HCT116 (cell line): ENCODE results near the gene HPCAL1. TPM values are rescaled to one million over a fixed set of nuclear protein-coding genes. Genes with fewer than 3 reads are reported as not detected.

Experiments used
- ATAC-seq: fragments of 200-7000 bp; cut with Tn5 transposase; 2 replicates; pipeline ENCODE4 v1.9.1; 2020; ENCODE audit warnings: mild to moderate bottlenecking, moderate library complexity
- BruUV-seq: library from RNA; stranded (reverse); fragments of 400-500 nt; replicated peaks from 2 replicates; lab custom pipeline; 2021; lab: Mats Ljungman, UMichigan
- CTCF ChIA-PET: fragments of 300-600 bp; sonication (Branson Sonifier 250); formaldehyde crosslinking; loops from one replicate; lab custom pipeline; 2021; ENCODE audit warnings: antibody characterized with exemption; lab: Charles Lee
- POLR2A ChIA-PET: fragments of 300-600, 350-600 bp; sonication (Branson Sonifier 250); formaldehyde crosslinking; loops from one replicate; lab custom pipeline; 2021; ENCODE audit warnings: antibody characterized with exemption; lab: Charles Lee
- RAD21 ChIA-PET, 2 experiments: fragments of 300-600 bp; sonication (Branson Sonifier 250); formaldehyde crosslinking; loops; one replicate each; lab custom pipeline; 2023; ENCODE audit warnings: low total read pairs in 2 of 2; ENCODE audit not compliant: uncharacterized antibody in 2 of 2, unreplicated experiment in 2 of 2, low non-redundant PET in 1 of 2; lab: Charles Lee
- DNase-seq: peaks from one replicate; pipeline ENCODE4 v3.0.0-alpha.2; 2010; ENCODE audit warnings: low read depth, low spot score
- H2AFZ ChIP-seq: fragments of 200-600 bp; shearing (Covaris generic), sonication (generic); 2 replicates; pipeline ENCODE4 v1.6.1; 2017; ENCODE audit warnings: low read depth, mixed run types, mixed read lengths, antibody characterized with exemption, low read length; ENCODE audit not compliant: poor library complexity, severe bottlenecking
- H3K27ac ChIP-seq: 2 replicates; pipeline ENCODE4 v1.5.1; 2012; ENCODE audit warnings: low read depth, low read length
- H3K27me3 ChIP-seq: fragments of 200-600 bp; sonication (generic); 2 replicates; pipeline ENCODE4 v1.6.1; 2016; ENCODE audit warnings: mixed run types, low read length, mixed read lengths; ENCODE audit not compliant: insufficient read depth
- H3K36me3 ChIP-seq, 2 experiments: fragments of 200-500 bp in 1 of 2; fragments of 200-600 bp in 1 of 2; sonication (Bioruptor generic) in 1 of 2; sonication (generic) in 1 of 2; 2 replicates each; pipeline versions ENCODE4 v1.5.1 to v1.6.1; 2014 to 2016; ENCODE audit warnings: low read length in 2 of 2, inconsistent platforms in 1 of 2, mixed read lengths in 1 of 2, mixed run types in 1 of 2; ENCODE audit not compliant: insufficient read depth in 2 of 2, control insufficient read depth in 1 of 2
- H3K4me1 ChIP-seq, 2 experiments: fragments of 200-600 bp in 1 of 2; sonication (generic) in 1 of 2; 2 replicates each; pipeline versions ENCODE4 v1.5.1 to v1.6.1; 2012 to 2017; ENCODE audit warnings: low read length in 2 of 2, inconsistent platforms in 1 of 2, mild to moderate bottlenecking in 1 of 2, mixed read lengths in 1 of 2, mixed run types in 1 of 2, moderate library complexity in 1 of 2; ENCODE audit not compliant: insufficient read depth in 2 of 2, control insufficient read depth in 1 of 2
- H3K4me2 ChIP-seq: fragments of 200-600 bp; sonication (generic); 2 replicates; pipeline ENCODE4 v1.6.1; 2017; ENCODE audit warnings: mixed run types, low read length, mixed read lengths
- H3K4me3 ChIP-seq, 2 experiments: fragments of 200-600 bp in 1 of 2; sonication (generic) in 1 of 2; replicated peaks in 1 of 2; 2 replicates each; pipeline ENCODE4 v1.5.1; 2011 to 2016; ENCODE audit warnings: low read length in 2 of 2, control low read depth in 1 of 2, low read depth in 1 of 2, mild to moderate bottlenecking in 1 of 2, mixed read lengths in 1 of 2, mixed run types in 1 of 2
- H3K79me2 ChIP-seq: fragments of 200-600 bp; sonication (generic); 2 replicates; pipeline ENCODE4 v1.6.1; 2017; ENCODE audit warnings: mild to moderate bottlenecking, mixed run types, low read length, moderate library complexity, mixed read lengths; ENCODE audit not compliant: insufficient read depth
- H3K9ac ChIP-seq: fragments of 200-600 bp; sonication (generic); 2 replicates; pipeline ENCODE4 v1.6.1; 2016; ENCODE audit warnings: low read length, mixed read lengths
- H3K9me2 ChIP-seq: fragments of 200-600 bp; sonication (generic), shearing (Covaris generic); 2 replicates; pipeline ENCODE4 v1.6.1; 2017; ENCODE audit warnings: mixed run types, mild to moderate bottlenecking, moderate library complexity; ENCODE audit not compliant: insufficient read depth
- H3K9me3 ChIP-seq, 2 experiments: fragments of 200-500 bp in 1 of 2; fragments of 200-600 bp in 1 of 2; sonication (Bioruptor generic) in 1 of 2; sonication (generic) in 1 of 2; 2 replicates each; pipeline ENCODE4 v1.6.1; 2014 to 2017; ENCODE audit warnings: low read length in 2 of 2, mixed read lengths in 2 of 2, inconsistent platforms in 1 of 2, low read depth in 1 of 2, mild to moderate bottlenecking in 1 of 2, mixed run types in 1 of 2, moderate library complexity in 1 of 2; ENCODE audit not compliant: control insufficient read depth in 1 of 2, insufficient read depth in 1 of 2
- H4K20me1 ChIP-seq: fragments of 200-600 bp; sonication (generic), shearing (Covaris generic); 2 replicates; pipeline ENCODE4 v1.6.1; 2017; ENCODE audit warnings: mixed run types, mild to moderate bottlenecking, moderate library complexity; ENCODE audit not compliant: insufficient read depth
- CBX3 ChIP-seq: IDR thresholded peaks from 2 replicates; pipeline ENCODE4 v1.6.1; 2012; ENCODE audit warnings: low read depth
- ELF1 ChIP-seq: IDR thresholded peaks from 2 replicates; pipeline ENCODE4 v1.6.1; 2012; ENCODE audit warnings: low read depth, borderline replicate concordance
- EZH2phosphoT487 ChIP-seq: fragments of 200-600 bp; IDR thresholded peaks from 2 replicates; pipeline ENCODE4 v1.6.1; 2018; ENCODE audit warnings: antibody characterized with exemption, borderline replicate concordance
- FOSL1 ChIP-seq: IDR thresholded peaks from 2 replicates; pipeline ENCODE4 v1.6.1; 2012; ENCODE audit warnings: low read depth
- MAX ChIP-seq: IDR thresholded peaks from 2 replicates; pipeline ENCODE4 v1.6.1; 2012
- POLR2A ChIP-seq: IDR thresholded peaks from 2 replicates; pipeline ENCODE4 v1.7.0; 2011; ENCODE audit warnings: borderline replicate concordance; ENCODE audit not compliant: insufficient read depth, insufficient read length; ENCODE audit errors: extremely low read depth
- POLR2AphosphoS5 ChIP-seq: IDR thresholded peaks from 2 replicates; pipeline ENCODE4 v1.6.1; 2011; ENCODE audit warnings: mild to moderate bottlenecking, low read depth, low read length, moderate library complexity
- SIN3A ChIP-seq: IDR thresholded peaks from 2 replicates; pipeline ENCODE4 v1.6.1; 2012; ENCODE audit warnings: low read depth
- TCF7L2 ChIP-seq: IDR thresholded peaks from 2 replicates; pipeline ENCODE4 v1.7.0; 2011; ENCODE audit warnings: borderline replicate concordance, inconsistent platforms; ENCODE audit not compliant: insufficient read depth, insufficient read length; ENCODE audit errors: extremely low read depth
- YY1 ChIP-seq: IDR thresholded peaks from 2 replicates; pipeline ENCODE4 v1.6.1; 2011; ENCODE audit warnings: low read length, low read depth, moderate library complexity, mild to moderate bottlenecking; ENCODE audit not compliant: insufficient replicate concordance; ENCODE audit errors: extremely low read depth
- ZNF274 ChIP-seq: fragments of 200-500 bp; sonication (Bioruptor generic); IDR thresholded peaks from 2 replicates; pipeline ENCODE4 v1.6.1; 2014; ENCODE audit warnings: mild to moderate bottlenecking, low read depth, low read length, inconsistent platforms
- intact Hi-C: fragments of 100-400 bp; cut with micrococcal nuclease; formaldehyde crosslinking; loops from 2 replicates; pipeline ENCODE4 v1.10.0; 2022
- total RNA-seq: library from RNA; stranded (reverse); gene quantifications from one replicate; pipeline ENCODE4 v1.2.1, GENCODE V29; 2021; ENCODE audit not compliant: unreplicated experiment

HPCAL1 gene
- total RNA-seq, 1 experiment from 2014 or later: 111 TPM

- intact Hi-C loops: loop anchor here (2.0 kb wide), 1 partner anchor 76 kb away; no protein-coding TSS in a partner anchor
- Histone ChIP-seq H3K36me3 (peaks cover 0 to 11% of the 10 kb centered on the region in 2 experiments; a peak in 1 of 4 replicates), H3K9me2 (no peaks in the 10 kb centered on the region), H2AFZ (no peak overlapping the region), H3K27ac (no peak overlapping the region), H3K79me2 (peaks cover 100% of the 10 kb centered on the region), H3K4me3 (no peak overlapping the region), H3K9ac (no peak overlapping the region), H4K20me1 (peaks cover 1% of the 10 kb centered on the region; the same call in 1 of the 2 replicates), H3K27me3 (no peaks in the 10 kb centered on the region), H3K9me3 (0 out of 4 replicates have a peak, but pooled peaks cover 0 to 6% of the 10 kb centered on the region in 2 experiments), H3K4me2 (peak overlapping the region; percentile 13; the same call in 1 of the 2 replicates), H3K4me1 (peaks cover 43 to 51% of the 10 kb centered on the region in 2 experiments)
- POLR2A ChIA-PET: no interaction called here
- no TSS peak for BruUV-seq
- RAD21 ChIA-PET: no interaction called here
- CTCF ChIA-PET: no interaction called here
- DNase-seq (no peak), ATAC-seq (no peak)
- TF ChIP-seq FOSL1 (no peak), ELF1 (no peak), CBX3 (no peak), TCF7L2 (no peak), ZNF274 (no peak), SIN3A (no peak), EZH2phosphoT487 (no peak), YY1 (no peak), POLR2A (no peak)
Observed at GRCh38 chr2:10333247-10333613, 30.5 kb downstream of the HPCAL1 start.

GRCh38 chr2:10333966-10334365, 31.3 kb downstream of the HPCAL1 start:
- intact Hi-C loops: loop anchor here (2.0 kb wide), 1 partner anchor 75 kb away; no protein-coding TSS in a partner anchor
- BruUV-seq: no TSS peak
- H3K27ac ChIP-seq: no peak overlapping the region
- ChIA-PET CTCF (no interaction called here), RAD21 (no interaction called here), POLR2A (no interaction called here)
- peaks cover 40 to 44% of the 10 kb centered on the region in 2 experiments for H3K4me1 ChIP-seq
- H3K9ac ChIP-seq: no peak overlapping the region
- no peak overlapping the region for H2AFZ ChIP-seq
- no peaks in the 10 kb centered on the region for H3K27me3 ChIP-seq
- no peaks in the 10 kb centered on the region for H3K9me2 ChIP-seq
- 0 out of 4 replicates have a peak, but pooled peaks cover 0 to 6% of the 10 kb centered on the region in 2 experiments for H3K9me3 ChIP-seq
- H3K36me3 ChIP-seq: peaks cover 0 to 11% of the 10 kb centered on the region in 2 experiments; a peak in 1 of 4 replicates
- H3K79me2 ChIP-seq: peaks cover 100% of the 10 kb centered on the region
- DNase-seq (no peak), ATAC-seq (no peak)
- H4K20me1 ChIP-seq: no peaks in the 10 kb centered on the region
- TF ChIP-seq ELF1 (no peak), MAX (no peak), TCF7L2 (no peak), POLR2AphosphoS5 (no peak)
- no peak overlapping the region for H3K4me2 ChIP-seq
- H3K4me3 ChIP-seq: no peak overlapping the region
